HG03108 (cell line): Measurements from ENCODE around the gene AIFM2.
"Not testable (repeated sequence)": the region's sequence is repeated elsewhere in the genome, so short reads cannot be mapped to it uniquely, and the experiment has no call there.

ENCODE experiments used
- ATAC-seq: cut with Tn5 transposase; IDR thresholded peaks from one replicate; pipeline ENCODE4 v1.9.1; 2021; ENCODE audit warnings: moderate library complexity; ENCODE audit not compliant: unreplicated experiment

Gene AIFM2

DNA sequence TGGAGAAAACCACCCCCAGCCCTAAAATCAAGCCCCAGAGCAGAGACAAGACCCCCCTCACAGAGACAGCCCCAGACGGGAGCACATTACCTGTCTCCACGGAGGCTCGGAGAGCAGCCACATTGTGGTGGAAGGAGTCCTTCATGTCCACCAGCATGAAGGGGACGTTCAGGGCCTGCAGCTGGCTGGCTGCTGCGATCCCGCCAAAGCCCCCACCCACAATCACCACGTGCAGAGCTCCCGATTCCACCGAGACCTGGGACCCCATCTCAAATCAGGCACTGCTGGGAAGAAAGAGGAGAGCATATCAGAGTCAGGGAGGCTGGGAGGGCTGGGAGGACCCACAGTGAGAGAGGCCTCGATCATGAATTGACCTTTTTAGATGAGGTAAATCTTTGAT, 8.8 kb downstream of the AIFM2 start:
- no peak for ATAC-seq

DNA sequence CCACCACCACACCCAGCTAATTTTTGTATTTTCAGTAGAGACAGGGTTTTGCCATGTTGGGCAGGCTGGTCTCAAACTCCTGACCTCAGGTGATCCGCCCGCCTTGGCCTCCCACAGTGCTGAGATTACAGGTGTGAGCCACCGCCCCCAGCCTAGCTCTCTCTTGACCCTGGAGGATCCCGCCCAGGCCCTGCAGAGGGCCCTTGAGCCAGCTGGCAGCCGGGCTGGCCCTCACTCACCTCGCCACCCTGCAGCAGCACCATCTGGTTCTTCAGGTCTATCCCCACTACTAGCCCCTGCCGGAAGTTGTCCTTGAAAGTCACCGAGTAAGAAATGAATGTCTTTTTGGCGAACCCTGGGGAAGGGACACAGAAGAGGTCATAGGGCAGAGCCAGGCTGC, 9.5 kb downstream of the AIFM2 start:
- not testable (repeated sequence) for ATAC-seq

DNA sequence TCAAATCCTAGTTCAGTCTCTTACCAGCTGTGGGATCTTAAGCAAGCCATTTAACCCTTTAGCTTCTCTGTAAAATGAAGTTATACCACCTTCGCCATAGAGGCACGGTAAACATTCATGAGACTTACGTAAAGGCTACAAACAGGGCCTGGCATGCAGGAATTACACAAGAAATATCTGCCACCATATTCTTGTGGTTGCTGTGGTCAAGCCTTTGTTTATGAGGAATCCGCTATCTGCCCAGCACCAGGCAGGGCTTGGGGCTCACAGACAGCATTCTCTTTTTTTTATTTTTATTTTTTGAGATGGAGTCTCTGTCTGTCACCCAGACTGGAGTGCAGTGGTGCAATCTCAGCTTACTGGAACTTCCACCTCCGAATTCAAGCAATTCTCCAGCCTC, 9.9 kb downstream of the AIFM2 start:
- no peak for ATAC-seq

DNA sequence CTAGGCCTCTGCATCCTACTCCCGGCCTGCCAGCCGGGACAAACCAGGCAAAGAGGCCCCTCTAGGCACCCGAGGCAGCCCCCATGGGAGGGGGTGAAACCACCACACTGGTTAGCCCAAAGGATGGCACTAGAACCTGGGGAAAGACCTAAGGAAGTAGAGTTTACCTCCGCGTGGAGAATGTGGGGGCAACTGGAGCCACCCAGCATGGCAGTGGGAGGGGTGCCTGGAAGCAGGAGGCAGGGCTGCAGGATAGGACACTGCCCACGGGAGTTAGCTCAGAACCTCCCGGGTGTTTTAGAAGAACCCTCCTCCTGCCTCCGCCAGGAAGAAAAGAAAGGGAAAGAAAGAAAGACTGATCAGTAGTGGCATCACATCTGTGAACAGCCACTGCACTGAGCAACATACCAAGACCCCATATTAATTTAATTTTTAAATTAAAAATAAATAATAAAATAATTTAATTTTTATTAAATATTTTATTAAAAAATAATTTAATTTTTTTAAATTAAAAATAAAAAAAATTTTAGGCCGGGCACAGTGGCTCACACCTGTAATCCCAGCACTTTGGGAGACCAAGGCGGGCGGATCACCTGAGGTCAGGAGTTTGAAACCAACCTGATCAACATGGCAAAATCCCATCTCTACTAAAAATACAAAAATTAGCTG, 11.2 kb downstream of the AIFM2 start:
- ATAC-seq, result no peak

DNA sequence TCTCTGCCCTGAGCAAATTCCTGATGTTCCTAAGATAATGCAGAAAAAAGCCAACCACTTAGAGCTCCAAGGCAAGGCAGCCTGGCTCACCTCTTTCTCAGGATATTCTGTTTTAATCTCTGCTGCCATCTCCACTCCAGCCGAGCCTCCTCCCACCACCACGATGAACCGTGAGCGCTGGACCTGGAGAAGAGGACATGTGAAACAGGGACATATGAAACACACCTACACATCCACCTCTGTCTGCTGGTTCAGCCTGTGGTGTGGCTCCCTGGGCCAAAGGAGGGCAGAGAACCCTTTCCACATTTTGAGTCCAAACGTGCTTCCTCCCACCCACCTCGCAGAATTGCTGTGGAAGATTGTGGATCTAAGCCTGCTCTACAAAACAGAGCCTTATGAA, 12.2 kb downstream of the AIFM2 start:
- no peak for ATAC-seq

DNA sequence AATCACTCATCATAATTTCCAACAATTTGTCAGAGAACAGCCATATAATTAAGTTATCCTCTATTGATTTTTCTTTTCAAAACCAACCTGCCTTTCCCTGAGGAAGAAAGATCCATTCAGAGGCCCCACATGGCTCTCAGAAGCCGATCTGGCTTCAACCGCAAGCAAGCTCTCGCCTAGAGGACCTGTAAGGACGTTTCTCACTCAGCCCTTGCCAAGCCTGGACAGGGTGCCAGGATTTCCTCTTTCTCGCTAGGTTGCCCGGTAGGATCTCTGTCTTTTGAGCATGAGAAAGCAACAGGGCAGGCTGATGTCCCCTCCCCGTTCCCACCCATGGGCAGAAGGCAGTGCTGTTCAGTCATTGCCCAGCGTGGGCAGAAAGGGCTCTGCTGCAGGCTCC, 13.0 kb downstream of the AIFM2 start:
- ATAC-seq, result no peak

DNA sequence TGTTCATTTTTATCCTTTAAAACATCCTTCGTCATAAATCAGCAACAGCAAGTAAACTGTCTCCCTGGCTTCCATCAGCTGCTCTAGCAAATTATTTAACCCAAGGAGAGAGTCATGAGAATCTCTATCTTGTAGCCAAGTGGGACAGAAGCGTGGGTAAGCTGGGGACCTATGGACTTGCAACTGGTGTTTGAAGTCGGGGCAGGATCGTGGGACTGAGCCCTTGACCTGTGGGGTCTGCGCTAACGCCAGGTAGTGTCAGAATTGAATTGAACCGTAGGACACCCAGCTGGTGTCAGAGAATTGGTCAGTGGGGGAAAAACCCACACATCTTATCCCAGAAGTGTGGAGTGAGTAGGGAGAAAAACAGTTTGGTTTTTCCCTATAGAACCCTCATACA, 13.4 kb downstream of the AIFM2 start:
- no peak for ATAC-seq

DNA sequence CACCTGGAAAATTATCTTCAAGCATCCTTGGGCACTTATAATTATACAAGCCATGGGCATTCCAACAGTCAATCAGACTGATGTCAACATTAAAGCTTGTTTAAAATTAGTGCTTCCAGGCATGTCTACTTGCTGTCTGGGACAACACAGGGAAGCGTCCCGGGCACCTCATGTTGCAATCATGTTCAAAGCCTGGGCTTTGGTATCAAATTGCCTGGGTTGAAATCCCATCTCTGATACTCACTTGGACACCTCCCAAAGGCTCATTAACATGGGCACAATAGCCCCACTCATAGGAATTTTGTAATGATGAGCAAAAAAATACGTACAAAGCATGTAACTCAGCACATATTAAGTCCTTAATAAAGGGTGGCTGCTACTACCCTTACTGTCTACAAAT, 14.4 kb downstream of the AIFM2 start:
- ATAC-seq, result no peak

DNA sequence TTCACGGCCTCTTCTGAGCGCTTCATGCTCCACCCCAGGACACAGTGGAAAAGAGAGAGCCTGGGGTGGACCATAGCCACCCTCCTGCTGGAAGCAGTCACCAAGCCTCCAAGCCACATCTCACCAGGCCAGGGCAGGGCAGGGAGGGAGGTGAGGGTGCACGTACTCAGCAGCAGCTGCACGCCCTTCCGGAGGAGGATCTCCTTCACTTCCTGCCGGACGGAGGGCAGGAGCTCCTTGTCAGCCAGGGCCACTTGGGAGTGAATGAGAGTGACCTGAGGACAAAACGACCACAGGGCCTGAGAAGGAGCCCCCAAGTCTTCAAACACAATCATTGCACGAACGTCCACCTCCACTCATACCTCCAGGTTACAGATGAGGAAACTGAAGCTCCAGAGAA, 15.0 kb downstream of the AIFM2 start:
- ATAC-seq, result no peak

DNA sequence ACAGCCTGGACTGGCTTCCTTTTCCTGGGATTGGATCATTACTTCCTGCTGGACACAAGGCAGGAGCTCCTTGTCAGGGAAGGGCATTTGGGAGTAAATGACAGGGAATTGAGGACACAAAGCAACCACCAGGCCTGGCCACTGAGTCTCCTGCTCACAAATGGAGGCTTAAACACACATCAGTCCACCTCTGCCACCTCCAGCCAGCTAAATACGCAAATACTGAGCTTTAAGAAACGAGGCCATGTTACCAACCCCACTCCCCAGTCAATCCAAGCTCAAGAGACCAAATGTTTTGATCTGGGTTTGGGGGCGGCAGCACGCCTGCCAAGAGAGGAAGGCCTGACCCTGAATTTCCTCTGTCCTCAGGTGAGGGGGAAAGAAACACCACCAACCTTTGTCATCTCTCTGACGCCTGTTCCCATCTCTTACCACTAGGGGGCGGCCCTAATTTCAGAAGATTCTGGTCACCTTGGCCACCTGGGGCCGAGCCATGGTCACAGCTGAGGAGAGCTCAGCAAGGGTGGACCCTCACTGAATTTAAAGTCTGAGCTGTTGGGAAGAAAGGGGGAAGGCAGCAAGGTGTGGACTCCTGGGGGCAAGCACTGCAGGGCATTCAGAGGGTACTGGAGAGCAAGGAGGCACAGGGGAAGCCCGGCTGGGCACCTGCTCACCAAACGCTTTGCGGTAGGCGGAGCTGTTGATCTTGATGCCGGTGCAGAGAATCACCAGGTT, 16.5 kb downstream of the AIFM2 start:
- no peak for ATAC-seq

DNA sequence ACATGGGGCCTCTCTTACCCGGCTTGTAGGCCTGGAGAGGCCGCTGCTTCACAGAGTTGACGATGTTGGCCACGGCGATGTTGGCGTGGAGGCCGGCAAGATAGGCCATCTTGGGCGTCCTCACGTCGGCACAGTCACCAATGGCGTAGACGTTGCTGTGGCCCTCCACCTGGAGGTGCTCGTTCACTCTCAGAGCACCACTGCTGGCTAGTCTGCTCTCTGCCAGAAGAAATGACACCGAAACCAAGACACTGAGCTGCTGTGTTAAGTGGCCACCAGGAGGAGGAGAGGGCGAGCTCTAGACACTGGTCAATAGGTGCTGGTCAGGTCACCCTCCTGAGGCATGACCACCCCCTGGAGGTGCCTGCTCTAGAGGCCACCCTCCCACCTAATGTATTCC, 17.7 kb downstream of the AIFM2 start:
- ATAC-seq, result no peak

DNA sequence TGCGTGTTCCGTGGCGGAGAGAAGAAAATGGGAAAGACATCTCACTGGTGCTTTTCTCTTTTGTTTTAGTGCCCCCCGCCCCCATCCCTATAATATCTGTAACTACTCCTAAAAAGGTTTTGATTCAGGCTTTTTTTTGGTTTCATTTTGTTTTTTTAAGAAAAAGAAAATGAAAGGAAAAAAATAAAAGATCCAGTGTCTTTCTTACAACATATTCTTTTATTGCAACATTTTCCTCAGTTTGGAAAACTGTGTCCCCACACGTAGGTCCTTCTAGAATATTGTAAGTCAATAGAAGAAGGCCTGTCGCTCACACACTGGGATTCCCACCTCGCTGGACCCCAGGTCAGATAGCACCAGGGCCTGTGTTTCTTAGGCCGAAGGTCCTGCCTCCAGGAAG, 20.6 kb downstream of the AIFM2 start:
- no peak for ATAC-seq

DNA sequence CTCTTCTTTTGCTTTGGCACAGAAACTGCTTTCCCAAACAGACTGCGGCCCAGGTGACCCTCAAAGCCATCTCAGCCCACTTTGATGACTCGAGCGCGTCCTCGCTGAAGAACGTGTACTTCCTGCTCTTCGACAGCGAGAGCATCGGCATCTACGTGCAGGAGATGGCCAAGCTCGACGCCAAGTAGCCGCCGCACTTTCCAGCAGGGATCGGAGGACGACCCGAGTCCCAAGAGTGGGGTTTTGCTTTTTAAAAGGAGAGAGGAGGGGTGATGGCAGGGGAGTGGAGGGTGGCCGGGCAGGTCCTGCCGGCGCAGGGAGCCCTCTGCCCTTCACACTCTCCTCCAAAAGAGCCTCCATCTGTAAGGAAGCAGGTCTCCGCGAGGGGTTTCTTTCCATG, 21.1 kb downstream of the AIFM2 start:
- no peak for ATAC-seq

DNA sequence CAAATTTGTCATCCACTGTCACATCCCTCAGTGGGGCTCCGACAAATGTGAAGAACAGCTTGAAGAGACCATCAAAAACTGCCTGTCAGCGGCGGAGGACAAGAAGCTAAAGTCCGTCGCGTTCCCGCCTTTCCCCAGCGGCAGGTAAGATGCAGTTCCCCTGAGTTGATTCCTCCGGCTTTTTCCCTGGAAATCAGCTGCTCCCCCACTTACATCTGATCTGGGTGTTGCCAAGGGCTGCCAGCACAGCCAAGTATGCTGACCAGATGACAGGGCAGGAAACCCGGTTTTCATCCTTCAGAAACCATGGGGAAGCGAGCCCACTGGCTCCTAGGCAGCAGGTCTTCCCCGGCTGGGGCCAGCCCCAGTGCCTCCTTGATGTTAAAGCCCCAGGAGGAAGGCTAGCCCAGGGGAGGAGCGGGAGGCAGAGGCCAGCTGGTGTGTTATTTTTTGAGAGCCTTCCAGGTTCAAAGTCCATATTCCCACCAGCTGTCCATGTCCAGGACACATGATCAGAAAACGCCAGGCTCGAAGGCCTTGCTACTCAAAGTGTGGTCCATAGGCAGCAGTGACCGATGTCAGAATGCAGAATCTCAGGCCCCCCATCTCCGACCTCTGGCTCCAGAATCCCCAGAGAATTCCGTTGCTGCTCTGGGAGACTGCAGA, 23.4 kb downstream of the AIFM2 start:
- ATAC-seq, result no peak

DNA sequence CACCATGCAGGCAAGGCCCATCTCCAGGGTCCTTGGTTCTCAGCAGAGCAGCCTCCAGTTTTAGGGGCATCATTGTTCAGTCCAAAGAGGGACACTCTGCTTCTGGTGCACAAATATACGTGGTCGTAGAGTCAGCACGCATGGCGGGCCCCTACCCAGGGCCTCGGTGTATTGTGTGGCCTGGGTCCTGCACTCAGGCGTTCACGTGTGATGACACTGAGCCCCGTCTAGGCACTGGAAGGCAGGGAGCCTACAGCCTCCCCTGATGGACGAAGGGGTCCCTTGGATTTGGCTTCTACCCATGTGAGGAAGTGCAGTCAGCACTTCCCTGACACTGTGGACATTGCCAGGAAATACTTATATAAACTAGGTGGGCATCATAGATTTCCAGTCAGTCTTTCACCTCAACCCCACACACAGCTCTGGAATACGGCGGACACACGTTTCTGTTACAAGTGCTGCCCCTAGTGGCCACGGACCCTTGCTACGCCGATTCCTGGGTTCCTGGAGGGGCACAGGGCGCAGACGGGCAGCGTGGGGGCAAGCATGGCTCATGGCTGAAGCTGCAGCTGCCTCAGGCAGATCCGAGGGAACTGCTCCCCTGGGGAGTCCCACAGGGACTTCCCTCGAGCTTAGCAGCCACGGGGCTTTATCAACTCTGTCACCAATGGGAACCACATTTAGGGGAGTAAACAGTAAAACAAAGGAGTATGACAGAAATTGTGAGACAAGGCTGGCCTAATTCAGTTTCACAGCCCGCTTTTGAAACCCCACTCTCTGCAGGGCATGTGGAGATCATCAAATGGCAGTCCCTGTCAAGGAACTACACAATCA, 25.4 kb downstream of the AIFM2 start:
- ATAC-seq, result peak; percentile 63

DNA sequence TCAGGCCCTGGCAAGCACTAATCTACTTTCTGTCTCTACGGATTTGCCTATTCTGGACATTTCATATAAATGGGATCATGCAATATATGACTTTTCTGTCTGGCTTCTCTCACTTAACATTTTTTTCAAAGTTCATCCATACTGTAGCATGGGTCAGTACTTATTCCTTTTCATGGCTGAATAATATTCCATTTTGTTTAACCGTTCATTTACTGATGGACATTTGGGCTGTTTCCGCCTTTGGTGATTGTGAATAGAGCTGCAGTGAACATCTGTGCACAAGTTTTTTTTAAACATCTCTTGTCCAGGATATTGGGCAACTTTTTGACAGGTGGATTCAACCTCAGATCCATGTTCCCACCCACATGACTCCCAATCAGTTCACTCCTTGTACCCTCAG, 31.0 kb downstream of the AIFM2 start:
- ATAC-seq, result no peak

DNA sequence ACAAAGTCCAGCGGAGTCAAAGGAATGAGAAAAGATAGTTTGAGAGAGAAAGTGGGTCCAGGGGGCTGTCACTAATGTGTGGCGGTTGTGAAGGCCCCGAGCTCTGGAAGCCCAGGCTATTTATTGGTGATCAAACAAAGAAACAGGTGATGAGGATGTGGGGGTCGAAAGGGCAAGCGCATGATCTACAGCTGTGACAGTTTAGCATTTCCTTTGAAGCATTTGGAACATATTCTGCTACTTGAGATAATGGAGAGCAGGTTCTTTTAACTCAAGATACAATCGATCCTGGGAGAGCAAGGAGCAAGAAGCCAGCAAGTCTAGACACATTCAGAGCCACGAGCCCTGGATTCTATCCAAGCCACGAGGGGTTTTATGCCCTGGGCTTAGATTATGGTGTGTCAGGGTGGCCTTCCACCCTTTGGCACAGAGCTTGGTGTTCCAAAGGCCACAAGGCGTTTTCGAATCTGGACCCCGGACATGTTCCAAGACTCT, 31.5 kb downstream of the AIFM2 start:
- ATAC-seq, result not testable (repeated sequence)

DNA sequence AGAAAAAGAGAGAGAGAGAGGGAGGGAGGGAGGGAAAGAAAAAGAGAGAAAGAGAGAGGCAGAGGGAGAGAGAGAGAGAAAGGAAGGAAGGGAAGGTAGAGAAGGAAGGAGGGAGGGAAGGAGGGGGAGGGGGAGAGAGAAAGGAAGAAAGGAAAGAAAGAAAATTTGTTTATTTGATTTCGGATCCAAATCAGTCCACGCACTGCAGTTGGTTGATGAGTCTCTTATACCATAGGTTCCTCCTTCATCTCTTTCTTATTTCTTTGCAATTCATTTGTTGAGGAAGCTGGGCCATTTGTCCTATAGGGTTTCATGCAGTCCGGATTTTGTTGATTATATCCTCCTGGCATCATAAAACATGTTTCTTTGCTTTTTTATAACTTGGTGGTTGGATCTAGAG, 34.4 kb downstream of the AIFM2 start:
- ATAC-seq, result no peak

DNA sequence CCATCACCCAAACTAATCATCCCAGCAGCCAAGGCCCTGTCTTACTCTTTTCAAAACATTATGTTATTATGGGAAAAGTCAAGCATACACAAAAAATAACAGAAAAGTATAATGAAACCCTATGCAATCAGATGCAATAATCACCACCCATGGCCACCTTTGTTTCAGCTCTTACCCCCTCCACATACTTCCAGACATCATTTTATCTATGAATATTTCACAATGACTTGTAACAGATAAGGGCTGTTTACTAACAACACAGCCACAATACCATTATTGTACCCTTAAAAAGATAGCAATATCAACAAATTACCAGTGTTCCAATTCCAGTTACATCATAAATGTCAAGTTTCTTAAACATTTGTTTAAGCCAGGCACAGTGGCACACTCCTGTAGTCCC, 35.2 kb downstream of the AIFM2 start:
- ATAC-seq, result no peak

DNA sequence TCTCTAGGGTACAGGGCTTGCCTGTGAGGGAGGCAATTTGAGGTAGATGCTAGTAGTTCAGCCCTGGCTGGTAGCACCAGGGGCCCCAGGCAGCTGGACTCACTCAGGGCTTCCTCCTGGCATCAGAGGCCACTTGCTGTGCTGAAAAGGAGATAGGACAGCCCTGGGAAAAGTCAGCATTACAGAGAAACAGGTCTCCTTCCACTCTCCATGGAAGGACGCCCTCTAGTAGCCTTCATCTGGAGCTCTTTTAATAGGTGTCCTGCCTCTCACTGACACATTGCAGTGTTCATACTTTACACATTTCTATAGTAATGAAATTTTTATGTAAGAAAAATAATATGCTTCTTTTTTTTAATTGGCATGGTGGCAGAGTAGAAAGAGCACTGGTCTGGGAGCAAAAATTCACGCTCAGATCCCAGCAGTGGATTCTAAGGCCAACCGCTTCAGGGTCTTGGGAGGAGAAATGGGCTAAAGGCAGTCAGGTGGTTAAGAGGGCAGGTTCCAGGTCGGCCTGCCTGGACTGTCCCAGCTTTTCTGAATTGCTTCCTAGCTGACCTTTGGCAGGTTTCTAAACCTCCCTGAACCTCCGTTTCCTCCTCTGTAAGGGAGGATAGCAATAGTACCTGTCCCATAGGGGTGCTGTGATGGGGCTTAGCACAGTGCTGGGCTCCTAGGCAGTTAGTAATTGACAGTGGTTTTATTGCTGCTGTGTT, 35.8 kb downstream of the AIFM2 start:
- ATAC-seq, result no peak
